ENCODE results near the gene RASAL2.
"Not testable (repeated sequence)": the region's sequence is repeated elsewhere in the genome, so short reads cannot be mapped to it uniquely, and the experiment has no call there.

RASAL2 gene

DNA sequence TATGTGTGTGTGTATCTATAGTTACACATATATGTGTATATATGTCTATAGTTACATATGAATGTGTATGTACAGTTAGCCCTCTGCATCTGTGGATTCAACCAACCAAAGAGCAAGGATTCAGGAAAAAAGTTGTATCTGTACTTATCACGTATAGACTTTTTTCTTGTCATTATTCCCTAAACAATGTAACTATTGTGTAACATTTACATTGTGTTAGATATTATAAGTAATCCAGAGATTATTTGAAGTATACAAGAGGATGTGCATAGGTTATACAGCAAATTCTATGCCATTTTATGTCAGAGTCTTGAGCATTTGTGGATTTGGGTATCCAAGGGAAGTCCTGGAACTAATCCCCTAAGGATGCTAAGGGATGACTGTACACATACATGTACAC lies 71.3 kb downstream of the RASAL2 start:
- no peak for DNase-seq (ENCODE audit: low spot score)

DNA sequence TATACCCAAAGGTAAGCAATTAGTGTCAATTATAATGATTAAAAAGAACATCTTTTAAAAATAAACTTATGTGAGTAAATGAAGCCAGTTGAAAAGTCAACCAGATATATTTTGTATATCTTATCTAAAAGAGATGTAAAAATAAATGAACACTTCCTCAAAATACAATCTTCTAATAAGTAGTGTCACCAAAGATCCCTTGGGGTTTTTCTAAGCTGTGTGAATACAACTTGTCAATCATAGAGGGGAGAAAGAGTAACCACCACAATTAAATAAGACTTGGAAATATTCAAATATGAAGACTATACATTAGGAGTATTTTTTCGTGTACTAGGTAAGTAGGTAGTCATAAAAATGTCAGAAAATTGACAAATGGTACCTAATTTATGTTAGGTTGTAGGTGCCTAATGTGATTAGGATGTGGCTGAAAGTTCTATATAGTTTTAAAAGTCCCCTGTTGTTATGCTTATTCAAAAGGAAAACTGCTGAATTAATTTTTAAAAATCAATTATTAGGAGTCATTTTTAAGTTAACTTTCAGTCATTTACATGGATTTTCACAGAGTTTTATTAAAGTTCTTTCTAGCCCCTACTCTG lies 72.6 kb downstream of the RASAL2 start:
- no peak for DNase-seq (ENCODE audit: low spot score)

DNA sequence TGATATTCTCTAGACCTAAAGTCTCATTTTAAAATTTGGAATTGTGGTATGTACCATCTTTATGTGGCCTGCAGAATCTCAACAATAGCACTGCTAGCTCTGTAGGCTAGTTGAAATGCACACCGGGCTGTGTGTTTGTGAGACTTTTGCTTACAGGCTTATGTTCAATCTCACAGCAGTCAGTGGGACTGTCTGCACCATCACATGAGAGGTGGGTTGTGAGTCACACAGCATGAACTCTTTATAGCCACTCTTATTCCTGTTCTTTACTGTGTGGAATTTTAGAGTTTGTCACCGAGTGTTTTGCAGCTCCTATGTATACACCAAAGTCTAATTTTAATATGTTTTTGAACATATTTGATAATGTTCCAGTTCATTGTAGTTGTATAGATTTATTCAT lies 74.6 kb downstream of the RASAL2 start:
- DNase-seq (ENCODE audit: low spot score) = no peak

DNA sequence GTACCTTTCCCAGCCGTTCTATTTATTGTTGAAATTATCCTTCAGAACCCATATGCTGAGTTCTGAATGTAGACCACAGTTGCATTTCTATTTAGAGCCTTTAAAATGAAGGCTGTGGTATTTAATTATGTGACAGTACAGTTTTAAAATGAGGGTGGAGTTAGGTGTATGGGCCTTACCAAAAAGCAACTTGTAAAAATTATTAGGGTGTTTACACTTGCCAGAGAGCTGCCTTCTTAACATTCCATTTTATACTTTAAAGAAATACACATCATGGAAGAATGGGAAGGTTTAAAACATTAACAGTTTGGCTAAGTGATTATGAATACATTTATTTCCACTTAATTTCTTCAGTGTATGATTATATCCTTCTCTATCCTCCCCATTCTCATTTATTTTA lies 75.7 kb downstream of the RASAL2 start:
- no peak for DNase-seq (ENCODE audit: low spot score)

DNA sequence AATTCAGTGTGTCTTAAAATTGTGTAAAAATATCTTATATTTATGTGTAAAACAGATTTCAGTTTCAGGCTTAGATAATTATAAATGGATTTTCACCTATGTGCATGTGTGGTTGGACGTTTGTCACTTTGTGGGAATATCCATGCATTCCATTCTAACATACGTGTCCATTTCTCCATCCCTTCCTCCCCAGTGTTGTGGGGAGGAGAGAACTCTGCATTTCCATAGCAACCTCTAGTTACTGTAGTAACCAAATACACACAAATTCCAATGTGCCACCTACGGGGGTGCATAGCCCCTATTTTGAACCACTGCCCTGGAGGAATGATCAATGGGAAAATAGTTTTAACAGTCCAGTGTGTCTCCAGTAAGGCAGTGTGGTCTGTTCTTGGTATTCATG lies 79.0 kb downstream of the RASAL2 start:
- DNase-seq (ENCODE audit: low spot score) = no peak

DNA sequence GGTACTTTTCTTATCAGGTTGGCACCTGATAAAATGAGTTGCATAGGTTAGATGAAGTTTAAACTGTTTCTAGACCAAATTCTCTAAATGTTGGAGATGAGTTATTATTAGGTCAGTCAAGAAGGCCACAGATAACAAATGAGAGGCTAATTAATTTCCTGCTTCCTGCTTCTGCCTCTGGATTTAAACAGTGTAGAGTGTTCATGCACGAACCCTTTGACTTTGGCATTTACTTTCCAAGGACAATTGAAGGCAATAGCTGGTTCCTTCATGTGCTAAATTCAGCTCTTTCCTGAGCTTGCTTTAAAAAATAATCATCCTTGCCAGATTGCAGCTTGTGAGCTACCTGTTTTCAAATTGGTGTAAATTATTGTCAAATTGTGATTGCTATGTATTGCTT lies 80.6 kb downstream of the RASAL2 start:
- DNase-seq (ENCODE audit: low spot score) = no peak

DNA sequence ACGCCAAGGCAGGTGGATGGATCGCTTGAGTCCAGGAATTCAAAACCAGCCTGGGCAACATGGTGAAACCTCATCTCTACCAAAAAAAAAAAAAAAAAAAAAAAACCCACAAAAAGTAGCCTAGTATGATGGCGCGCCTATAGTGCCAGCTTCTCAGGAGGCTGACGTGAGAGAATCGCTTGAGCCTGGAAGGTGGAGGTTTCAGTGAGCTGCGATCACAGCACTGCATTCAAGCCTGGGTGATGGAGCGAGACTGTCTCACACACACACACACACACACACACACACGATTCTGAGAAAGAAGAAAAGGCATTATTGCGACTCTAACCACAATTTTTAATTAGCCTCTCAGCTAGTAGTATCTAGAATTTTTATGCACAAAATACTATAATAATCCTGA lies 86.5 kb downstream of the RASAL2 start:
- no peak for DNase-seq (ENCODE audit: low spot score)

DNA sequence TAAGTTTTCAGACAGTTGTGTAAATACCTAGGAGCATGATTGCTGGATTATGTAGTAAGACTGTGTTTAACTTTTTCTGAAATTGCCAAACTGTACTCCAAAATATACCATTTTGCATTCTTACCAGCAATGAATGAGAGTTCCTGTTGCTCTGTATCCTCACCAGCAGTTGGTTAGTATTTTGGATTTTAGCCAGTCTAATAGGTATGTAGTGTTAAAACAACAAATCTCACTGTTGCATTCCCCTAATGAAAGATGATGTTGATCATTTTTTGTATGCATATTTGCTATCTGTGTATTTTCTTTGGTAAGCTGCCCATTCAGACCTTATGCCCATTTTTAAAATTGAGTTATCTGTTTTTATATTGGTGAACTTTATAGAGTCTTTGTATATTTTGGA lies 89.9 kb downstream of the RASAL2 start:
- DNase-seq (ENCODE audit: low spot score) = no peak

DNA sequence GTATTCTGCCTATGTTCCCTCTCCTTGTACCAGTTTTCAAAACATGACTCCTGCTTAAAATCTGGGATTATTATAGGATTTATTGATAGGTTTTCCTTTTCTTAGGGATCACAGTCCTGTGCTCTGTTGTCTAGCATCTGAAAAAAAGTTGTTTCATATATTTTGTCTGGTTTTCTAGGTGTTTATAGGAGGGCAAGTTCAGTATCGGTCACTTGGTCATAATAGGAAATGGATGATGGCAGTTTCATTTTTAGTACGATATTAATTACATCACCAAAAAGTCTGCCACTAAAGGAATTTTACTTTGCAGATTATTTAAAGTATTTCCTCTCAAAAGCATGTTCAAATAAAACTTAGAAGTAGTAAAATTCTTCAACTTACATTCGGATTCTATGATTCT lies 94.4 kb downstream of the RASAL2 start:
- DNase-seq (ENCODE audit: low spot score) = no peak

DNA sequence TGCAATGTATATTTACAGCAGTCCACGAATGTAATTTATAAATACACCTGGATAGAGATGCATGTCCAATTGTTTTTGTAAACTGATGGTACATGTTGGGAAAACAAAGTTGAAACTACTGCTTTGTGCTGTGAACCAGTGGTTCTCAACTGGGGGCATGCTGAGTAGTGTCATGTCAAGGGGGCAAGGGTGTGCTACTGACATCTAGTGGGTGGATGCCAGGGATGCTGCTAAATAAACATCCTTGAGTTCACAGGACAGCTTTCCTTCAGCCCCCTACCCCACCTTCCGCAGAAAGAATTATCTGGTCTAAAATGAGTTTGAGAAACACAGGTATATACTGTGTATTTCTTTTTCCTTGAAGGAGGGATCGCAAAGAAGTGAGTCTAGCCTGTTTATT lies 95.9 kb downstream of the RASAL2 start:
- peak; percentile 62 for DNase-seq (ENCODE audit: low spot score)

DNA sequence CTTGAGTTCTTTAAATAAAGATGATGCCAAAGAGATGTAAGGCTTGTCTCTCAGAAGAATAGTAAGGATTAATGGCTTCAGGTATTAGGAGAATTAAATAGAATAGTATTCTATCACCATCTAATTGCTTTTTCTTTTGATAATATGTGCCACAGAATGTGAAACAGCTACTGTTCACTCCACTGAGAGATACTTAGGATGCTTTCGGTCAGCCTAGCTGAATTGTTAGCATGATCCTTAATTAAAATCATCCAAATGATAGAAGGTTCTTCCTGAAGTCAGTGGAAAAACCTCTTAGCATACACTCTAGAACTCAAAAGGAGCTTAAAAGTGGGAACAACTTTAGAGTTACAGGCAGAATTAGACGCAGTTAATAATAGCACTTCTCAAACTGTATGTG lies 97.0 kb downstream of the RASAL2 start:
- DNase-seq (ENCODE audit: low spot score) = no peak

DNA sequence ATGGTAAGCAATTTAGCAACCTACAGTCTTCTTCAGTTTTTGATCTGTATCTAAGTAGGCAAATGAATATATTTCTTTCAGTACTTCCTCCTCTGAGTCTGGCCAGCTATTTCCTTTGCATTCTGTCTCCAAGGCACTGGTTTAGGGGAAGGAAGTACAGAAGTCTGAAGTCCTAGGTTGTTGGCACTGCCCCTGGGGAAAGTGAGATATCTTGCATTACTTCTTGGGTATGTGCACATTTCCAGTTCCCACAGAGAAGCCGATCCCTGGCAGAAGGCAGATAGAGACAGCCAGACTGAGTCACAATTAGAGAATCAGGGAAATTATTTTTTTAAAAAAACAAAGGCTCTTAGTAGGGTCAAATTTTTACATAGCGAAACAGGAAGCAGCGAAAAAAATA lies 98.8 kb downstream of the RASAL2 start:
- DNase-seq (ENCODE audit: low spot score) = no peak

DNA sequence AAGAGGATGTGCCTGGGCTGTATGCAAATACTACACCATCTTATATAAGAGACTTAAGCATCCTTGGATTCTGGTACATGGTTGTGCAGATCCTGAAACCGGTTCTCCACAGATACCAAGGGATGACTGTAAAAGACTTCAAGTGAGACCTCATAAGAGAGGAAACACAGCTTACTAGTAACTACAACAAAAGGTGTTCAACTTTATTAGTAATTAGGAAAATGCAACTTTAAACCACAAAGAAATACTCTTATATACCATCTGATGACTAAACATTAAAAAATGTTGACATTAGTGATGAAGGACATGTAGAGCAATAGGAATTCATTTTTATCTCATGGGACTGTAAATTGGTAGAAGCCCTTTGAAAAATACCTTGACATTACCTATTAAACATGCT lies 102.7 kb downstream of the RASAL2 start:
- no peak for DNase-seq (ENCODE audit: low spot score)

DNA sequence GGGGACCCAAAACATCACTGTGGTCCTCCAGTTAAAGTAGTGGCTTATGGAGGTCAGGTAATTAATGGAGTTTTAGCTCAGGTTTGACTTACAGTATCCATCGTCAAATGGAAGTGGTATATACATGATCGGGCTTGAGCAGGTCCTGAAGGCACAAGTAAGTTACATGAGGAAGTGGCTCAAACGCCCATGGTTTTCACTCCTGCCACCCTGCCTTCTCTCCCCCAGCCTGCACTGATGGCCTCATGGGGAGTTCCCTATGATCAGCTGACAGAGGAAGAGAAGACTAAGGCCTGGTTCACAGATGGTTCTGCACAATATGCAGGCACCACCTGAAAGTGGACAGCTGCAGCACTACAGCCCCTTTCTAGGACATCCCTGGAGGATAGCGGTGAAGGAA lies 108.2 kb downstream of the RASAL2 start:
- DNase-seq (ENCODE audit: low spot score) = not testable (repeated sequence)

DNA sequence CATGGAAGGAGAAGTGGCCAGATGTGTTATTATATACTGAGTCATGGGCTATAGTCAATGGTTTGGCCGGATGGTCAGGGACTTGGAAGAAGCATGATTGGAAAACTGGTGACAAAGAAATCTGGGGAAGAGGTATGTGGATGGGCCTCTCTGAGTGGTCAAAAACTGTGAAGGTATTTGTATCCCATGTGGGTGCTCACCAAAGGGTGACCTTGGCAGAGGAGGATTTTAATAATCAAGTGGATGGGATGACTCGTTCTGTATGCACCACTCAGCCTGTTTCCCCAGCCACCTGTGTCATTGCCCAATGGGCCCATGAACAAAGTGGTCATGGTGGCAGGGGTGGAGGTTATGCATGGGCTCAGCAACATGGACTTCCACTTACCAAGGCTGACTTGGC lies 108.6 kb downstream of the RASAL2 start:
- DNase-seq (ENCODE audit: low spot score) = not testable (repeated sequence)

DNA sequence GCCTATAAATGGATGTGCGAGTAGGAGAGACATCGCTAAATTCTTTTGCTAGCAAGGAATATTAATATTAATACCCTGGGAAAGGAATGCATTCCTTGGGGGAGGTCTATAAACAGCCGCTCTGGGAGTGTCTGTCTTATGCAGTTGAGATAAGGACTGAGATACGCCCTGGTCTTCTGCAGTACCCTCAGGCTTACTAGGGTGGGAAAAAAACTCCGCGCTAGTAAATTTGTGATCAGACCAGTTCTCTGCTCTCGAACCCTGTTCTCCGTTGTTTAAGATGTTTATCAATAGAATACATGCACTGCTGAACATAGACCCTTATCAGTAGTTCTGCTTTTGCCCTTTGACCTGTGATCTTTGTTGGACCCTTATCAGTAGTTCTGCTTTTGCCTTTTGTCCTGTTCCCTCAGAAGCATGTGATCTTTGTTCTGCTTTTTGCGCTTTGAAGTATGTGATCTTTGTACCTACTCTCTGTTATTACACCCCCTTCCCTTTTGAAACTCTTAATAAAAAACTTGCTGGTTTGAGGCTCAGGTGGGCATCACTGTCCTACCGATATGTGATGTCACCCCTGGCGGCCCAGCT lies 114.5 kb downstream of the RASAL2 start:
- DNase-seq (ENCODE audit: low spot score) = not testable (repeated sequence)

DNA sequence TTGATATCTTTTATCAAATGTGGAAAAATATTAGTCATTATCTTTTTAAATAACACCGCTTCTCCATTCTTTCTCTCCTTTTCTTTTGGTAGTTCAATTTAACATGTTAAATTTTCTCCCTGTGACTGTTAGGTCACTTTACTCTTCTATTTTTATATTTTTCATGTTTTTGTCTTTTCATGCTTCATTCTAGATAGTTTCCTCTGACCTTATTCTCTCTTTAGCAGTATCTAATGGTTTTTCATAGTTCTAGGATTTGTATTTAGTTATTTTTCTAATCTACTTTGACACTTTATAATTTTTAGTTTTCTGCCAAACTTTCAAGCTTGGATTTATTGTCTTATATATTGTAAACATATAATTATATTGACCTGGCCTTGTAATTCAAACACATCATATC lies 116.0 kb downstream of the RASAL2 start:
- no peak for DNase-seq (ENCODE audit: low spot score)

DNA sequence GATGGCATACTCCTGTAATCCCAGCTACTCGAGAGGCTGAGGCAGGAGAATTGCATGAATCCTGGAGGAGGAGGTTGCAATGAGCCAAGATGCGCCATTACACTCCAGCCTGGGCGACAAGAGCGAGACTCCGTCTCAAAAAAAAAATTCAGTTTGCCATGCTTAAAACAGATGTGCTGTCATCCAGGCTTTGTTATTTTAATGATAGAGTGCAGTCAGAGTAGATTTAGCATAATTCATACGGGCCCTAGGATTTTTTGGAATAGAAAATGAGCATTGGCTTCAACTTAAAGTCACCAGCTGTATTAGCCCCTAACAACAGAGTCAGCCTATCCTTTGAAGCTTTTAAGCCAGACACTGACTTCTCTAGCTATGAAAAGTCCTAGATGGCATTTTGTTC lies 124.6 kb downstream of the RASAL2 start:
- no peak for DNase-seq (ENCODE audit: low spot score)

DNA sequence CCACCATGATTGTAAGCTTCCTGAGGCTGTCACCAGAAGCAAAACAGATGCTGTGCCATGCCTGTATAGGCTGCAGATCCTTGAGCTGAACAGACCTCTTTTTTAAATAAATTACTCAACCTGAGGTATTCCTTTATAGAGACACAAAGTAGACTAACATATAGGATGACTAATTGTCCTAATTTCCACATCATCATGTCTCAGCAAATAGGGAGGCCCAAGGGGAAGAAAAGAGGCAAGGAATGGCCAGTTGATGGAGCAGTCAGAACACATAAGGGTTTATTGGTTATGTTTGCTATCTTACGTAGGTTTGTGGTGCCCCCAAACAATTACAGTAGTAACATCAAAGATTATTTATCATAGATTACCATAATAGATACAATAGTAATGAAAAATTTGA lies 126.2 kb downstream of the RASAL2 start:
- DNase-seq (ENCODE audit: low spot score) = no peak

DNA sequence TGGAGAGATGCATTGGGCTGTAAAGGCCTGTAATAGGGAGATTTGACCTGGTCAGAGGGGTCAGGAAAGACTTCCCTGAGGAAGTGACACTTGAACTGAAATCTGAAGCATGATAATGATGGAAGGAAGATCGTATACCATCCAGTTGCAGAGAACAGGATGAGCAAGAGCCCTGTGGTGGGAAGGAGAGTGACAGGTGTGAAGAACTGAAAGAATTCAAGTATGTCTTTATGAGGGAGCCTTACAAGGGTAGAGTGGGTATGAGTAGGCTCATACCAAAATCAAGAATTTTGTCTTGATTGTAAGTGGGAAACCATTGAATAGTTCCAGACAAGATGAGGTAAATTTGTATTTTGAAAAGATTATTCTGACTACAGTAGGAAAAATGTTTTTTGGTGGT lies 129.4 kb downstream of the RASAL2 start:
- no peak for DNase-seq (ENCODE audit: low spot score)

DNA sequence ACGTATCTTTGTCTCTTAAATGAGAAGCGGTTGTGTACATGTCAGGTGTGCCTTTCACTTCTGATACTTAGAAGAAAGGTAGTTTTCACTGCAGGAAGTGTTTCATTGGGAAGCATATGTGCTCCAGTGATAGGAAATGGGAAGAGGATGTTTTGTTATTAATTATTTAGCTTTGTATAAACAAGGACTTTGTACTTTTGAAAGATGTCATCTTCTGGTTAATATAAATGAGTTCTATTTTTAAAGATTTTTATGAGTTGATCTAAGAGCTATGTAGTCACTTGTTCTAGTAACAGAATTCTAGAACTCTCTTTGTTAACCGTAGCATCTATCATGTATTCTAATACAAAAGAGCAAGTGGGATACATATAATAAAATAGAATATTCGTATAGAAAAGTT lies 130.5 kb downstream of the RASAL2 start:
- DNase-seq (ENCODE audit: low spot score) = no peak

DNA sequence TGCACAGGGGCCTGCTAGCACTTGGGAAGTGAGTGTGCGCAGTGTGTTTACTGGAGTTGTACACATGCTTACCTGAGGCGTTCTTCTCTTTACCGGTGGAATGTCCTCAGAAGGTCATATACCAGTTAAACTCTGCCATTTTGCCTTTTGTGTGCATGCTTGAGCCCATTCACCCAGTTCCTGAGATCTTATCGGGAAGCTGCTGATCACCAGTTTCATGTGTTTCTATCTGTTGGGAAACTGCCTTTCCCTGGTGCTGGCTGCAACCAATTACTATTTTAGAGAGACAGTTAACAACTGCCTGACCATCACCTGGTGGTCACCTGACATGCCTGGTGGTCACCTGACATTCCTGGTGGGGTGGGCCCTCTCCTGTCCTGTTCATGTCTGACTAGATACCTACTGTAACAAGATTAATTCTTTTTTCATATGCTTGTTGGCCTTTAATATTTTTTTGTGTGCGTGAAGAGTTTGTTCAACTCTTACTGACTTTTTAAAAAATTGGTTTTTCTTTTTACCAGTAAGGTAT lies 137.0 kb downstream of the RASAL2 start:
- no peak for DNase-seq (ENCODE audit: low spot score)

DNA sequence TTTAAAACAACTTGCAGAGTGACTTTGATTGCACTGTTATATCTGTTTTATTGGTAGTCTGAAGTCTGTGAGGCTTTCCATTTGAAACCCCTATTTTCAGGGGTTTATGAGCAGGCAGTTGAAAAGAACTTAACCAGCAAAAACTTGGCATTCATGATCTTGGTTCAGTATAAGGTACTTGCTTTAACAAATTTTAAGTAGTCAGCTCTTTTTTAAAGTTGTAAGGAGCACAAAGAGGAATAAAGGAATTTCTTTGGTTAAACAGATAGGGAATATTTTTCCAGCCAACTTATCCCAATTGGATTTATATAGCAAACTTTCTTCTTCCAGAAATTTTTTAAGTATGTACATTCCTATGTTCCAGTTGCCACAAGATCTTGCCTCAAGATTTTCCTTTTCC lies 138.2 kb downstream of the RASAL2 start:
- DNase-seq (ENCODE audit: low spot score) = no peak

DNA sequence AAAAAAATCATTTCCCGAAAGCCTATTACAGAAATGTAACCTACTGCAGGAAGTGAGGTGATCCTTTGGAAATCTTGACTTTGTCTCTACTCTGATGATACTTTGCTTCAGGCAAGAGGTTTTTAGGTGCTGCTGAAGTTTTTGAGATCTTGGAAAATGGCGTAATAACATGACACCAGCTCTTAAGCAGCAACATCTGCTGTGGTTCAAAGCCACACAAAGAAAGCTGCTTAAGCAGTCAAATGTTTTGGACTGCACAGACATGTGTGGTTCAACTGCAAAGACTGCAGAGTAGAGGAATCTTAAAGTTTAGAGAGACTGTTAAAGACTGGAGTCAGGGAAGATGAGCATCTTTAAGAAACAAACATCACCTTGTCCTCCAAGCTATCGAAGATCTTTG lies 139.0 kb downstream of the RASAL2 start:
- no peak for DNase-seq (ENCODE audit: low spot score)

Data from iPS-NIHi11 (cell line).